Stimulated activated CD8-positive, alpha-beta memory T cell treated with anti-CD3 and anti-CD28 coated beads, Interleukin-7, amount 100 ng/mL, for 48 hours (primary cell): ENCODE results near the gene TENT4A.

Experiments
- DNase-seq, 2 donors: peaks; one replicate each; pipeline ENCODE4 v3.0.0-alpha.2; 2020; ENCODE audit warnings: low read depth in 1 of 2; ENCODE audit errors: extremely low read depth in 1 of 2

Gene TENT4A

GRCh38 chr5:6749026-6749716, 35.9 kb downstream of the TENT4A start:
- DNase-seq = no peak

DNA sequence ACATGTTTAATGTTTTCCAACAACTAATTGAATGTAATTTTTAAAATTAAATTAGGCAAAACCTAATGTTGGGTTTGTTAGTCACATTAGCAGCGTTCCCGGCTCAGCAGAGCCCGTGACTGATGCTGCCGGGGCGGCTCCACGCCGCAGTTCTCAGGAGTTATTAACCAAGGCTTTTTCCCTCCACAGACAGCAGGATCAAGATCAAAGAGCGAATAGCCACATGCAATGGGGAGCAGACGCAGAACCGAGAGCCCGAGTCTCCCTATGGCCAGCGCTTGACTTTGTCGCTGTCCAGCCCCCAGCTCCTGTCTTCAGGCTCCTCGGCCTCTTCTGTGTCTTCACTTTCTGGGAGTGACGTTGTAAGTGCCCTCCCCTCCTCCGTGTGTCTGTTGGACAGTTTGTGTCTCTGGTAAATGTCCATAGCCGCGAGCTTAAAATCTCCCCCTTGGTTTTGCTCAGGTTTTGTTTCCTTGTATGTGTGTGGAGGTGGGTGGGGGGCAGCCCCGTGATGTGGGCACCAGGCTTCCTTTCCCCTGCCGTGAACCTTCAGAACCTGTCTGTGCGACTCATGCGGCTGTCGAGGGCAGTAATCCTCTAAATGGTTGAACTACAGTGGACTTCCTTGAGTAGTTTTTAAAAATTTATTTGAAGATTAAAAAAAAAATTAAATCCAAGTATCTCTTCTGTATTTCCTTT, 37.1 kb downstream of the TENT4A start:
- no peak for DNase-seq

GRCh38 chr5:6750951-6751685, 37.9 kb downstream of the TENT4A start:
- no peak for DNase-seq

DNA sequence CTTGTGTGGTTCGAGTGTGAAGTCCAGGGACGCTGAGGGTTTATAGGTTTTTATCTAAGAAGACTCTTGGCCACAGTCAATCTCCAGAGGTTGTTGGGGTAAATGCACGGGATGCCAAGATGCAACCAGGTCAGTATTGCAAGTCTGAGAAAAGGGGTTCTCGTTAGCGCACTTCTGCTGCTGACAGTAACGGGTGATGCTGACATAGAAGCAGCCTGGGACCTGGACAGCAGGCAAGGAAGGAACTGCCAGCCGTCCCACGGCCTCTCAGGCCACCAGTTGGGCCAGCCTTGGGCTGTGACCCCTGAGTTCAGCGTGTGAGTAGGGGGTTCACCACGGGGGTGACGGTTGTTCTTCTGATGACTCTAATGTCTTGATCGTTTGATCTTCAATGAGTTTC, 39.0 kb downstream of the TENT4A start:
- no peak for DNase-seq

- DNase-seq = no peak
Observed at GRCh38 chr5:6752782-6753181, 39.5 kb downstream of the TENT4A start.

DNA sequence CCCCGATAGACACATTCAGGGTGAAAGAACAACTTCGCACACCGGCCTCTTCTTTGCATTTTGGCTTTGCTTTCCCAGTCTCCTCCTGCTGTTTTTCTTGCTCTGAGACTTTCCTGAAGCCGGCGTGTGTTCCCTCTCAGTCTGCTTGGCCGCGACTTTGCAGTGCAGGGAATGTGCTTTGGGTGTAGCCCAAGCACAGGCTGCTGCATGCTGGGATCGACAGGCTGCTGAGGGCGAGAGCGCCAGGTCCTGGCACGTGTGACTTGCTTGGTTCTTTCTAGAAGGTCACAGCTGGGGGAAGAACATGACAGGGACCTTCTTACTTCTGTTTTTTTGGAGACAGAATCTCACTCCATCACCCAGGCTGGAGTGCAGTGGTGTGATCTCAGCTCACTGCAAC, 40.6 kb downstream of the TENT4A start:
- no peak for DNase-seq

DNA sequence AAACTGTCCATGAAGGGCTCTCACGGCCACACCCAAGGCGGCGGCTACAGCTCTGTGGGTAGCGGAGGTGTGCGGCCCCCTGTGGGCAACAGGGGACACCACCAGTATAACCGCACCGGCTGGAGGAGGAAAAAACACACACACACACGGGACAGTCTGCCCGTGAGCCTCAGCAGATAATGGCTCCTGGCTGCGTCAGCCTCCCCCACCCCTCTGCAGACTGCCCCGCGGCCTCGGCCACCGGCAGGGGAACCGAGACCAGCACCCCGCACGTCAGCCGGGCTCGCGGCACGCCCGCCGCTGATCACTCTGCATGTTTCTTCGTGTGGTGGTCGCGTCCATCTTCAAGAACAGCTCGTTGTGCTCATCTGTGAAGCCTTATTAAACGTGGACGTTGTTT, 41.5 kb downstream of the TENT4A start:
- no peak for DNase-seq

GRCh38 chr5:6755519-6755918, 42.3 kb downstream of the TENT4A start:
- DNase-seq = no peak

DNA sequence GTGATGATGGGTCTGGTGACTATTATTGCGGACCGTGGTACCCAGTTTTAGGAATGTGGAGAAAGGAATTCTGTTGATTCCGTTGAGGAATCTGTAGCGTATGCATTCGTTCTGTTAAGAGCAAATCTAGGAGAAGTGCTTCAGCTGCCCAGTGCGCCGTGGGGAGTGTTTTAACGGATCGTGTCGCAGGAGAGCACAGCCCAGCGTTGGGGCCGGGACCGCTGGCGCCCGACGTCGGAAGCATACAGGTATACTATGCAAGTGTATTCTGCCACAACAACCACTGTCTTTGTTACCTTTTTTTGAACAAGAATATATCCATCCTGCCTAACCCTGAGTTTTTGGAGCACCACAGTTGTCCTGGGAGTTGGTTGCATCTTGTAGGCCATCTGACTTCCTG, 42.7 kb downstream of the TENT4A start:
- no peak for DNase-seq

DNA sequence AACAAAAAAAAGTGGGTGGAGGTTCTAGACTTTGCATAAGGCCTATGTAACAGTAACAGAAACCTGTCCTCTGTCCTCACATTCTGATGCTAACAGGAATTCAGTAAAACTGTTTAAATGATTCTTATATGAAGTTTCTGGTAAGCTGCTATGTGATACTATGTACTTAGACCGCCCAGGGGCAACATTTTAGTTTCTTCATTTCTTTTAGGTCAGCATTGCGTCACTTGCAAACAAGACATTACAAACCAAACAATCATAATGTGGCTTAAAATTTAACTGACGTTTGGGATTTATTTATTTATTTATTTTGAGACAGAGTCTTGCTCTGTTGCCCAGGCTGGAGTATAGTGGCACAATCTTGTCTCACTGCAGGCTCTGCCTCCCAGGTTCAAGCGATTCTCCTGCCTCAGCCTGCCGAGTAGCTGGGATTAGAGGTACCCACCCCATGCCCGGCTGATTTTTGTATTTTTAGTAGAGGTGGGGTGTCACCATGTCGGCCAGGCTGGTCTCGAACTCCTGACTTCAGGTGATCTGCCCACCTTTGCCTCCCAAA, 44.3 kb downstream of the TENT4A start:
- DNase-seq = no peak

DNA sequence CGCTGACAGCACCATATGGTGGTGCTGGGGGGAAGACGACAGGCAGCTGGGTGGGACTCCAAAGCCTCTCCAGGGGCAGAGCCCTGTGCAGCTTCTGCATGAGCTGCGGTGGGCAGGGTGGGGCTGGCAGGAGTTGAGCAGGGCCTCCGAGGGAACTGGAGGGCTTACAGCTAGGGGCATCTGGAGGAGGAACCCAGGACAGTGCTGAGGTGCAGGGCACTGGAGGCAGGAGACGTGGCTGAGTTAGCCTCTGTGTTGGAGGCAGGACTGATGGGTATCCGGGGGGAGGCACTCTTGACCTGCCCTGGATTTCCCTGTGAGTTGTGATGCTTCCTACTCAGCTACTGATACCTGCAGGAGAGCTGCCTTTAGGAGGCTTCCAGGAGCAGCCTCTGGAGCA, 45.0 kb downstream of the TENT4A start:
- DNase-seq = no peak

DNA sequence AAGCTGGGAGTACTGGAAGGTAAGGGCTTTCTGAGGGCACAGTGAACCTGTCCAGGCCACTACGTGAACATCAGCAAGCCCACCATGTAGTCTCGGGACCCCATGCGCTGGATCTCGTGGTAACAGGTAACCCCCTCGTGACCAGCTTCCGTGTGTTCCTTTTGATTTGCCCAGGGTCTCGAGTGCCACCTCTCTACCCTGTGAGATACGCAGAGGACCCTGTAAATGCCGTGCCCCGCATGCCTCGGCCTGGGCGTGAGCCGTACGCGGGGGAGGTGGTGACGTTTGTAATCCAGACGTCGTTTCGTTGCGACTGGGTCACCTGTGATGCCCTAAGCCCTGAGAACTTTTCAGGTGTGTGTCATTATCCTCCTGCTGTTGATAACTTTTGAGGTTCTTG, 45.5 kb downstream of the TENT4A start:
- no peak for DNase-seq

- no peak for DNase-seq
Observed at GRCh38 chr5:6759401-6759800, 46.2 kb downstream of the TENT4A start.

DNA sequence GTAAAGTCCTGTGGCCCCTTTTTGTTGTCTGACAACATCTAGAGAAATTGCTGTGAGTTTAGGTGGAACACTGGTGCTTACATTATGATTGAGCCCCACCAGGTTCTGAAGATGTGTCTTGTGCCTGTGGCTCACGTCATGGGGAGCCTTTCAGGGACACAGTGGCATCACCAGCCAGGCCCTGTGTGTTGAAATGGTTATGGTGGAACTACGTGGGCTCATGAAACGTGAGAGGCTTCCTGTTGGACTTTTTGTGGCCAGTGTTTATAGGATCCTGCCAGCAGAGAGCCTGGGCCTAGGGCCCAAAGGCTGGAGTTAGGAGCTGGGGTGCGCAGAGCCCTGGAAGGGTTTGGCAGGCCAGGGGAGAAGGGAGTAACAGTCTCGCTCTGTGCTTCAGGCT, 46.8 kb downstream of the TENT4A start:
- DNase-seq = no peak

DNA sequence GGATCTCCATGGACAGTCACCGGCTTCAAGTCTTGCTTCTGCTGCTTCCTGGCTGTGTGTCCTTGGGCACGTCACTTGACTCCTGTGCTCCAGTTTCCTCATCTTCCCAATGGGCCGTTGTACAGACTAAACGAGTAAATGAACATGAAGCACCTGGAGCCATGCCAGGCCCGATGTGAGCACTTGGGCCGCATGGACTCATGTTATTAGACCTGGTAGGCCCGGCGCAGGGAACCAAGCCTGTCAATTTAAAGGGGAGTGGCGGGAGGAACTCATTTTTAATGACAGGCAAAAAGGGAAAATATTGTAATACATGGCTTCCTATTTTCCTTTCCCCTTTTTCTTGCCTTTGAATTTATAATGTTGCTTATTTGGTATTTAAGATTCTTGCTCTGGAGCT, 47.5 kb downstream of the TENT4A start:
- DNase-seq = no peak

DNA sequence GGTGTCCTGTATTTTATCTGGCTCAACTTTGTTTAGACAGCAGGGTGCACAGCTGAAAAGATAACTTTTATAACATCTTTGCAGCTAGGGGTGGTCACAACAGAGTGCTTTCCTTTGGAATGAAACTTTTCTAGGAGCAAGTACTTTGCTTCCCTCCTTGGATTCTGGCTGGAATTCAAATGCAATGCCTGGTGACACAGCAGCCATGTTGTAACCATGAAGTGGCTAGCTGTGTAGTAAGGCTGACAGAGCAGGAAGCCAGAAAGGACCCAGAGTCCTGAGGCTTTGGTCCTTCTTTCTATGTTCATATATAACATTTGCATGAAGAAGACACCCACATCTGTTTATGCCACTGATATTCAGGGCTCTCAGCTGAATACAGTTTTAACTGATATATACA, 48.1 kb downstream of the TENT4A start:
- DNase-seq = no peak

DNA sequence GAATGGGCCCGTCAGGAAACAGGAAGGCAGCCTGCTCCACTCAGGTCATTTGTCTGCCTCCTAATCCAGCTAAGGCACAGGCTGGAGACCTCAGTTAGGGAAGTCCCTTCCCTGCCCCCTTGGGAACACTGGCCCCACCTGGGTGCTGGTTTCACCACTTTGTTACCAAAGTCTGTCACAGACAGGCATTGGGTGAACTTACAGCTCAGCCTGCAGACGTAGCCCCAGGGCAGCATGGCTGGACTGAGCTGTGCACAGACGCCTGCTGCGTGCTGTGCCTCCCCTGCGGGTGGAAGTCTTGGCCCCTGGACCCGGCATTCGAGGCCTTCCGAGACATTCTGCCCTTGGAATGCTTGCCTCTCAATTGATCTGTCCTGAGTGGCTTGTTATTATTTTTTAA, 48.9 kb downstream of the TENT4A start:
- no peak for DNase-seq

DNA sequence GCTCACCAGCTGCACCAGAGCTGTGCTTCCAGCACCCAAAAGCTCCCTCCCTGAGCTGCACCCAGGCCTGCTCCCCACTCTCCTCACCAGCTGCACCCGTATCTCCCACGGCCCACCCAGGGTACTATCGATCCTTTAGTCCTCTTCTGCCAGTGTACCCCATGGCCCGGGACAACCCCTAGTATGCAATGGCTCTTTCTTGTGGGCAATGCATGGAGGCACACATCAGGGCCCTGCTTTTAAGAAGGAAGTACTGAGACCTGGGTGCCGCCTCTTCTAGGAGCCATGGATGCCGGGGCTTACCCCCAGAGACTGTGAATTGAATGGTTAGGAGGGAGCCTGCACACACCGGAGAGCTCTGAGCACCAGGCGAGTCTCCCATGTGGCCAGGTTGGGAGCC, 49.5 kb downstream of the TENT4A start:
- DNase-seq = no peak

GRCh38 chr5:6763191-6763590, 50.0 kb downstream of the TENT4A start:
- no peak for DNase-seq

GRCh38 chr5:6765612-6766525, 52.6 kb downstream of the TENT4A start:
- DNase-seq = peak; percentile 24 to 56

DNA sequence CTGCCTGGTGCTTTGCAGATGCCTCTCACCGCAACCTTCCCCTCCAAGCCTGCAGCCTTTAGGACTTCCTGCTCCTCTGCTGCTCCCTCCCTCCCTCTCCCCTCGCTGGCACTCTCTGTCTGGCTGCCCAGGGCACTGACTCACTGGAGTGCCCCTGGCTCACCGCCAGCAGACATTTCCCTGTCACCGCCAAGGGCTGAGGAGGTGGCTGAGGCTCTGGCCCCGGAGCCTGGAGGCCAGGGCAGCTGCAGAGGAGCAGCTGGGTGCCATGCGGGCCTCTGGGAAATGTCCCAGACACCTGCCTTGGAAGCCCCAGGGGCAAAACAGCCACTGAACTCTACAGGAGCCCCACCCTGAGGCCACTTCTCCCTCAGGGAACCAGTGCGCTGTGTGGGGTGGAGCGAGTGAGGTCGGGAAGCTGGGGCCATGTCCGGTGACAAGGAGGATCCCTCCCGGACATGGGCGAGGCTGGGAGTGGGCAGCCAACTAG, 53.4 kb downstream of the TENT4A start:
- DNase-seq = no peak
